Measurements from ENCODE around the gene CNIH2. TPM values are rescaled to one million over a fixed set of nuclear protein-coding genes. Genes with fewer than 3 reads are reported as not detected.
"Not testable (repeated sequence)": the region's sequence is repeated elsewhere in the genome, so short reads cannot be mapped to it uniquely, and the experiment has no call there.

Gene CNIH2
- total and polyA plus RNA-seq, 7 donors, result 0.05 TPM; not detected in 6

- no peak for TF ChIP-seq CTCF (IDR thresholded peaks at IDR 0.05)
- peak in 1 of 4 donors; percentile 8 for ATAC-seq
- WGBS, 3 donors, result 52 to 65% (median 64%) methylated on average over 8 of the region's 8 CpGs
- H3K27me3 ChIP-seq (ENCODE audit: insufficient read depth in 3 of 3, low read length in 2 of 3), result peaks cover 0 to 7% (median 0%) of the 10 kb centered on the region in 3 donors
- peaks cover 3 to 63% of the 10 kb centered on the region in 2 donors for H3K36me3 ChIP-seq (ENCODE audit: insufficient read depth in 1 of 2, low read depth in 1 of 2)
- H3K4me3 ChIP-seq, result no peak overlapping the region
- peaks cover 9% of the 10 kb centered on the region for H3K4me1 ChIP-seq
- DNase-seq, result no peak
- H3K27ac ChIP-seq, result no peak overlapping the region
- H3K9me3 ChIP-seq, result no peaks in the 10 kb centered on the region
- intact Hi-C loops (cut with DNase I), result no loop called here
These were observed 2.6 kb upstream of the CNIH2 start for GRCh38 chr11:66275396-66275795.

- intact Hi-C loops (cut with DNase I), result no loop called here
- no peak overlapping the region for H3K27ac ChIP-seq
- ATAC-seq, result no peak
- peak in 1 of 2 donors; percentile 48 for DNase-seq
- no peak overlapping the region for H3K4me3 ChIP-seq
- H3K36me3 ChIP-seq (ENCODE audit: insufficient read depth in 1 of 2, low read depth in 1 of 2), result peaks cover 3 to 57% of the 10 kb centered on the region in 2 donors
- peaks cover 4% of the 10 kb centered on the region for H3K4me1 ChIP-seq
- no peaks in the 10 kb centered on the region for H3K9me3 ChIP-seq
- WGBS, 3 donors, result 74 to 79% (median 77%) methylated on average over 13 to 14 of the region's 14 CpGs
- no peak for TF ChIP-seq CTCF (IDR thresholded peaks at IDR 0.05)
- peaks cover 0 to 7% (median 0%) of the 10 kb centered on the region in 3 donors for H3K27me3 ChIP-seq (ENCODE audit: insufficient read depth in 3 of 3, low read length in 2 of 3)
These were observed 1.9 kb upstream of the CNIH2 start for GRCh38 chr11:66275984-66276612.

- peaks cover 3 to 54% of the 10 kb centered on the region in 2 donors for H3K36me3 ChIP-seq (ENCODE audit: insufficient read depth in 1 of 2, low read depth in 1 of 2)
- H3K4me1 ChIP-seq; intact Hi-C loops (cut with DNase I); H3K4me3 ChIP-seq; H3K27ac ChIP-seq; H3K9me3 ChIP-seq; H3K27me3 ChIP-seq (ENCODE audit: insufficient read depth in 3 of 3, low read length in 2 of 3): not testable (repeated sequence)
- DNase-seq (peak in 1 of 2 donors; percentile 39), ATAC-seq (peak in 1 of 4 donors; percentile 9)
- 81 to 87% (median 83%) methylated on average over 11 to 13 of the region's 13 CpGs for WGBS, 3 donors
These were observed 1.4 kb upstream of the CNIH2 start for GRCh38 chr11:66276619-66277018.

GRCh38 chr11:66277064-66277463 lies 911 bp upstream of the CNIH2 start:
- H3K4me3 ChIP-seq; H3K4me1 ChIP-seq; DNase-seq; H3K27ac ChIP-seq; intact Hi-C loops (cut with DNase I); H3K9me3 ChIP-seq; H3K27me3 ChIP-seq (ENCODE audit: insufficient read depth in 3 of 3, low read length in 2 of 3): not testable (repeated sequence)
- WGBS, 3 donors, result 74 to 90% (median 82%) methylated on average over 4 of the region's 4 CpGs
- ATAC-seq, result peak in 2 of 4 donors; percentile 2 to 8
- peaks cover 3 to 49% of the 10 kb centered on the region in 2 donors for H3K36me3 ChIP-seq (ENCODE audit: insufficient read depth in 1 of 2, low read depth in 1 of 2)

- H3K27ac ChIP-seq, result no peak overlapping the region
- peaks cover 3 to 35% of the 10 kb centered on the region in 2 donors for H3K36me3 ChIP-seq (ENCODE audit: insufficient read depth in 1 of 2, low read depth in 1 of 2)
- no peak overlapping the region for H3K4me3 ChIP-seq
- DNase-seq (peak in 1 of 2 donors; percentile 42), ATAC-seq (no peak)
- H3K4me1 ChIP-seq, result peaks cover 9% of the 10 kb centered on the region
- WGBS, 3 donors, result 4 to 6% (median 5%) methylated on average over 14 to 45 of the region's 45 CpGs
- H3K27me3 ChIP-seq (ENCODE audit: insufficient read depth in 3 of 3, low read length in 2 of 3), result peaks cover 0 to 7% (median 0%) of the 10 kb centered on the region in 3 donors
- TF ChIP-seq CTCF (IDR thresholded peaks at IDR 0.05), result no peak
- intact Hi-C loops (cut with DNase I), result no loop called here
- H3K9me3 ChIP-seq, result no peaks in the 10 kb centered on the region
These were observed 552 bp downstream of the CNIH2 start for GRCh38 chr11:66278363-66279091.
